ENCODE data around the gene LUZP1.

The LUZP1 gene

GRCh38 chr1:23188434-23188884, 19.8 kb upstream of the LUZP1 start:
- DNase-seq: no peak

GRCh38 chr1:23187637-23188036, 19.0 kb upstream of the LUZP1 start:
- no peak for DNase-seq

DNA sequence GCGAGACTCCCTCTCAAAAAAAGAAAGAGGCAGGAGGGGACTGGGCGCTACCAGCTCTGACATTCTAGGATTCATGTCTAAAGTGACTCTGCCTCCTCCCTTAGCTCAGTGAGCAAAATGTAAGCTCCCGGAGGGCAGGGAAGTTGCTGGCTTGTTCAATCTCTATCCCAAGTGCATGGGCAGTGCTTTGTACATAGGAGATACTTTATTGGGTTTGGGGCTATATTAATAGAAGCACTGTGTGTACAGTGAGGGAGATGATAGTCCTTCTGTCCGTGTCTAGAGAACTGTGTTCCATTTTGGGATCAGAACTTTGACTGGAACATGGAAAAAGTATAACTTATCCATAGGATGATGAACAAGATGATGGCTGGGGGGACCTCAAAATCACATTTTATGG, 16.7 kb upstream of the LUZP1 start:
- no peak for DNase-seq

DNA sequence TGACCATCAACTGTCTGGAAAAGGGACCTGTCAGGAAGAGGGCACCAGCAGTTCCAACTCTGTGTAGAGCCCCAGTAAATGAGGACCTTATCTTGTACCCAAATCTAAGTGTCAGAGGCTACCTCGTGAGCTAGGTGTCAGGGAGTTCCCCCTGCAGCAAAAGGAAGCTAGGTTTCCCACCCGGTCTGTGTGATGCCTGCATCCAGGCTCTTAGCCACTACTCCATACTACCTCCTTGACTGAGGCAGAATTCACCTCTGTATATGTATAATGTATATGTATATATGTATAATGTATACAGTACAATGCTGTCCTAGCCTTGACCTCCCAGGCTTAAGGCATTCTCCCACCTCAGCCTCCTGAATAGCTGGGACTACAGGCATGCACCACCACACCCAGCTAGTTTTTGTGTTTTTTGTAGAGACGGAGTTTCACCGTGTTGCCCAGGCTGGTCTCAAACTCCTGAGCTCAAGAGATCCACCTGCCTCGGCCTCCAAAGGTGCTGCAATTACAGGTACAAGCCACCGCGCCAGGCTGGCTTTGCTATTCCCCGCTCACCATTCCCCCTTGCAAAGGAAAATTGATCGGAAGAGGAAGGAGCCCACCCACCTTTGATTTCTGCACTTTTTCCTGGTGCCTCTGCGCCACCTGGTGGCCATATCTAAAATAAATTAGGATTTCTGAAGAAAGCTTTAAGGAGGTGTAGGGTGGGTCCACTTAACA, 15.7 kb upstream of the LUZP1 start:
- peak; percentile 59 for DNase-seq

DNA sequence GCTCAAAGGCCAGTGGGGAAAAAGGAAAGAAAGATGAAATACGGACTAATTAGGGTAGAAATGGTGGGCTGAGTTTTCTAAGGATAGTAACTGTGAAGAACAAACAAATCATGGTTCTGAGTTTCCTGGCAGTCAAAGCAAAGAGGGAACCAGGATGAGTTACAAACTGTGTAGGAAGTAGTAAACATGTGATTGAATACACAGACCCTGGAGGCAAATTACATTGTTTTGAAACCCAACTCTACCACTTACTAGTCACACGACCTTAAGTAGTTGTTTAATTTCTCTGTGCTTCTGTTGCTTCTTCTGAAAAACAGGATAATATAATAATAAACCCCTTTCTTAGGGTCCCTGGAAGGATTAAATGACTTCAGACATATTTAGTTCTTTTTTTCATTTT, 11.2 kb upstream of the LUZP1 start:
- DNase-seq: no peak

DNA sequence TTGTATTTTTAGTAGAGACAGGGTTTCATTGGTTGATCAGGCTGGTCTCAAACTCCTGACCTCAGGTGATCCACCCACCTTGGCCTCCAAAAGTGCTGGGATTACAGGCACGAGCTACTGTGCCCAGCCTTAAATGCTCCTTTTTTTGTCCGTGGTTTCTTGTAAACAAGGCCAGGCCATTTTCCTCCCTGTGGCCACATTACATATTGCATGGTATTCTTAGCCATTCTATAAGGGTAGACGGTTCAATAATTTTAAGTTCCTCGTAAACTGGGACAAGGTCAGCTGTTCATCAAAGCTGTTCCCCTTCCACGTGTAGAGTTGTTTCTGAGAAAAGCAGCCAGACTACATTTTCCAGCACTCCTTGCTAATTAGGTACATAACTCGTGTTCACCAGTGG, 10.3 kb upstream of the LUZP1 start:
- DNase-seq: no peak

- no peak for DNase-seq
These were observed 9.8 kb upstream of the LUZP1 start for GRCh38 chr1:23178414-23178813.

GRCh38 chr1:23177438-23178380, 9.1 kb upstream of the LUZP1 start:
- peak; percentile 47 for DNase-seq

- no peak for DNase-seq
These were observed 8.4 kb upstream of the LUZP1 start for GRCh38 chr1:23177031-23177430.

DNA sequence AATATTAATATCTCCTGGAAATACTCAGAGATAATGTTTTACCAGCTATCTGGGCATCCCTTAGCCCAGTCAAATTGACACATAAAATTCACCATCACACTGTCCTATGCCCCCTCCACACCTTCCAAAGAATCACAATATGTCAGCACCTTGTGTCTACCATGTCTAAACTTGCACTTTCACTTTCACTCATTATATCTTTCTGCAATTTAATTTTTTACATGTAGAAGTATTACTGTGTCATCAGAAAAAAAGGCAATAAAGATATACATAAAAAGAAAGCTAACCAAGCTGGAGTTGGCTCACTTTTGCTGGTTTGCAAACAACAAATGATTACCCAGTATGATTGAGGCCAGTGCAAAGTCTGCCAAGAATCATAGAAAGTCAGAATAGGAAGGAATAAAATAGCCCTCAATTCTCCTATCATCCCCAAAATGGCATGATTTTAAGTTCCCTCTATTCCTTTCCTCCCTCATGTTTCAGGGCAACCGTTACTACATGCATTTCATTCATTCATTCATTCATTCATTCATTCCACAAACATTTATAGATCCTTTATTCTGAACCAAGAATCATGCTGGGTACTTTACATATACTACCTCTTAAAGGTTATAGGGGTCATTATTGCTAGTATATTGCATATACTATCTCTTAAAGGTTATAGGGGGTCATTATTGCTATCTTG, 5.9 kb upstream of the LUZP1 start:
- no peak for DNase-seq

DNA sequence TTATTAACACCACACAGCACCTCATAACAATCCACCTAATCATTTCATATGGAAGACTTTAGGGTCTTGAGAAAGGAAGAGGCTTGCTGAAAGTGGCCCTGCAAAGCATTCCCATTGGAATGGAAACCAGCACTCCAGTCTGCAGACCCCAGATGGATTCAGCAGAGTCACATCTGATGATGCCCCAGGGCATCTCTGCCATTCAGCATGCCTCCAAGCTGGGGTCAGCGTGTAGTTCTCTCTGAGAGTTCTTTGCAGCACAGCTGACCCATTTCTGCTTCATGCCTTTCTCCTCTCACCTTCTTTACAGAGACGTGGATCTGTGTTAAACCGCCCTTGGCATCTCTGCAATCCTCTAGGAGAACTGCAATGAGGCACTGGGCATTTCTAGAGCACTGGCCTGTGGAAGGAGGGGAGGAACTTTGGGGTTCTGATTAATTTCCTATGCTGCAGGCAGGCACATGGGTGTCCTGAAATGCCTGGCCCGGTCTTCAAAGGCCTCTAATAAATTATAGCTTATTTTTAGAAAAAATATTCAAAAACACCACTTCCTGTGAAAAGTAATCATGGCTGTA, 2.6 kb upstream of the LUZP1 start:
- no peak for DNase-seq

DNA sequence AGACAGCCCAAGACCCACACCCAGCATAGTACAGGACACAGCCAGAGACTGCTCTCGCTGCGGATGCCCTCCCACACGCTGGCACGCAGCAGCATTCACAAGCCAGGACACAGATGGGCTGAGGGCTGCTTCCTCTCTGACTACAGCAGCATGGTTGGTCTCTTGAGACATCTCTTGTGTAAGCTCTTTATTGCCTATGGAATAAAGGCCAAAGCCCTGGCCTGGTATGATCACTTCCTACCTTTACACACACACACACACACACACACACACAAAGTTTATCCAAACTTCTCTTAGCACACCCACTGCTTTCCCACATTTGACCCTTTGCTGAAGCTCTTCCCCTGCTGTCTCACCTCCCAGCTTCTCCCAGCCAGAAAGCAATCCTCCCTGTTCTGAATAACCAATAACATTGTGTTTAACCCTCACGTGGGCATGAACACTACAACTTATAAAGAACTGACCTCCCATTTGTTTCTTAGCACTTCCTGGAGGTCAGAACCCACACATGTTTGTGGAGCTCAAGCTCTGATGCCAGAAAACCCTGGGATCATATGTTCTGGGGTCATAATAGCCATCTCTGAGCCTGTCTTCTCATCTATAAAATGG, 1.2 kb upstream of the LUZP1 start:
- DNase-seq: no peak

GRCh38 chr1:23169195-23169575, 529 bp upstream of the LUZP1 start:
- DNase-seq: no peak

DNA sequence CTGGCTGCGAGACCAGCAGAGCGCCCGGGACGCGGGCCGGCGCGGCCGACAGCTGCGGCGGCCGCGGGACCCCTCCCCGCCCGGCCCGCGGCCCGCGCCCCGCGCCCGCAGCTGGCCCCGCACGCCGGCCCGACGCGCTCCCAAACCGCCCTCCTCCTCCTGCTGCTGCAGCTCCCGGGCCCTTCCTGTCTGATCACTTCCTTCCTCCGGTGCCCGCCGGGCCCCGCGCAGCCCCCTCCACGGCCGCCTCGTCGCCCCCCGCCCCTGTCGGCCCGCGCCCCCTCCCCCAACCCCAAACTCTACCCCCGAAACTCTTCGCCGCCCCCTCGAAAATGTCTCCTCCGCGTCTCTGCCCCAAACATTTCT, 594 bp downstream of the LUZP1 start:
- DNase-seq: no peak

DNA sequence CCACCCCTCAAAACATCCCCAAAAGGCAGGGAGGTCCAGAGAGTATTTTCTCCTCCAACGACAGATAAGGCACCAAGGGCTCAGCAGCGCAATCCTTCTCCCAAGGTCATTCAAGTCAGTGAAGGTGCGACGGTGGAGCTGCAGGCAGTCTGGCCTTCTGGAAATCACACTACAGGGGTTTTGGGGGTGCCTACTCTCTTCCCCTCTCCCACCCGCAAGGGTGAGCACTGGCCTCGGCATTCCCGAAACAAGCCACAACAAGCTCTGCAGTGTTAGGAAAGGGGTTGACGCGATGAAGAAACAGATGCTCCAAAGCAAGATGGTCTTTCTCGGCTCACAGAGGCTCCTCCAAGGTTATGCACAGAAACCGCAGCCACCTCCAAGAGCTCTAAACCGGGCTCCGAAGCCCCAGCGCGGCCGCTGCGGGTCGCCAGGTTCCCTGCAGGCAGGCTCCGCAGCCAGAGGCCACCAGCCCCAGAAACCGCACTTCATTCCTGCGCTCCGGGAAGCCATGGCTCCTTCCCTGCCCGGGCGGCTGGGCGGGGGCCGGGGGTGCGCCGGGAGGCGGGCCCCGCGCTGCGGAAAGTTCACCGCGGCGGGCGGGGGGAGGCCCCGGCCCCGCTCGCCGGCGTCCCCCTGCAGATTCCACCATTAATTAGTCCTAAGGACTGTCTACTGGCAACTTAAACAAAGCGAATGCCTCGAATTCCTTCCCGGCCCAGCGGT, 1.1 kb downstream of the LUZP1 start:
- peak; percentile 20 for DNase-seq

DNA sequence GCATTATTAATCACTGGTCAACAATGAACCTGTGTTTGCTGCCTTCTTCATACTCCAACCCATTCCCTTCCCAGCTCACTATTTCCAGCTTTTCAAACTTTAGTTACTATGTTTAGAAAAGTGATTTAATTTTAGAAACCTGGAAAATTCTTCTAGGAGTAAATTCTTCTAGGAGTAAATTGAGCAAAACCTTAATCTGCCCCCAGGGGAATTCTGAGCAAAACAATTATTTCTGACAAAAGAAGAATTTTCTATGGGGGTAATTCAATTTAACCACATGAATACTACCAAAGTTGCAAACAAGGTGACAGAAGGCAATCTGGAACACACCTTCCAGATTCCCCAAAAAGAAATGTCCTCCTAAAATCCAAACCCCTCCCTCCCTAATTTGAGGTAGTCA, 1.8 kb downstream of the LUZP1 start:
- DNase-seq: no peak

- no peak for DNase-seq
These were observed 5.3 kb downstream of the LUZP1 start for GRCh38 chr1:23163395-23163794.

- no peak for DNase-seq
These were observed 8.4 kb downstream of the LUZP1 start for GRCh38 chr1:23159963-23160877.

GRCh38 chr1:23156940-23157339, 11.7 kb downstream of the LUZP1 start:
- DNase-seq: no peak

DNA sequence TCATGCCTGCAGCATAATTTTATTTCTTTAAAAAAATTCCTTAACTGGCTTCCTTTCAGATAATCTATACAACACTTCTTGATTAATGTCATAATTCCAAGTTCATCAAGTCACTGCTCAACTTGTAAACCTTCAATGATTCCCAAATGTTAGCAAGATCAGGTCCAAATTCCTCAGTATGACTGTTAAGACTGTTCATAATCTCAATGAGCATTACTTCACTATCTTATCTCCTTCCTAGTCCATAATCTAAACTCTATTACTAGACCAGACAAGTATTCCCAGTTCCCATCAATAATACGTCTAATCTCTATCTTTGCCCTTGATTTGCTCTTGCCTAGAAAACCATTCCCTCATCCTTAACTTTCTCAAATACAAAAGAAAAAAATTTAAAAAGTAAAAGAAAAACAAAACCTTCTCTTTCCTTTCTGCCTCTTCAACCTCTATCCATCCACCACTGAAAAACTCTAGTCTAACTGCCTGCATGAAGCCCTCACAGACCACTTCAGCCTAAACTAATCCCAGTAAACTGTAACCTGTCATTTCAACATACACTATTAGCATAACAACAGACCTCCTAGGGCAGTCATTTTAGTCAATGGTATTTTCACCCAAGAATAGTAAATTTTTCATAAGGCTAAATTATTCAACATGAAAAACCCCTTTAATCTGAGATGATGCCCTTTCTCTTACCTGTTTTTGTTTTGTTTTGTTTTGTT, 15.5 kb downstream of the LUZP1 start:
- no peak for DNase-seq
